Mucosa of rectum (tissue), 2 donors: ENCODE measurements around the gene FLT3LG.
A peak's percentile ranks its signal among the peaks of the same experiment; 100 is the strongest.
"Not testable (repeated sequence)": the region's sequence is repeated elsewhere in the genome, so short reads cannot be mapped to it uniquely, and the experiment has no call there.

Experiments used
- H3K27ac ChIP-seq, 2 donors: one replicate each; pipeline ENCODE4 v1.7.0; 2013; ENCODE audit warnings: inconsistent platforms in 2 of 2, low read depth in 2 of 2, low read length in 2 of 2
- H3K27me3 ChIP-seq, 2 donors: one replicate each; pipeline ENCODE4 v1.7.0; 2013; ENCODE audit warnings: low read length in 2 of 2; ENCODE audit not compliant: control insufficient read depth in 2 of 2, insufficient read depth in 2 of 2
- H3K36me3 ChIP-seq, 2 donors: one replicate each; pipeline ENCODE4 v1.7.0; 2013; ENCODE audit warnings: low read length in 2 of 2; ENCODE audit not compliant: control insufficient read depth in 2 of 2, insufficient read depth in 2 of 2
- H3K4me1 ChIP-seq, 2 donors: one replicate each; pipeline ENCODE4 v1.7.0; 2013; ENCODE audit warnings: low read length in 2 of 2, mild to moderate bottlenecking in 1 of 2; ENCODE audit not compliant: control insufficient read depth in 2 of 2, insufficient read depth in 2 of 2
- H3K4me3 ChIP-seq, 2 donors: one replicate each; pipeline ENCODE4 v1.7.0; 2013; ENCODE audit warnings: low read length in 2 of 2
- H3K9ac ChIP-seq, 2 donors: one replicate each; pipeline ENCODE4 v1.7.0; 2013; ENCODE audit warnings: low read length in 2 of 2, low read depth in 1 of 2, mild to moderate bottlenecking in 1 of 2
- H3K9me3 ChIP-seq, 2 donors: one replicate each; pipeline ENCODE4 v1.7.0; 2013; ENCODE audit warnings: low read length in 2 of 2; ENCODE audit not compliant: control insufficient read depth in 2 of 2
- donor health status: healthy.
- donor health status: Normal muscosa, but diverticular disease.

FLT3LG gene

DNA sequence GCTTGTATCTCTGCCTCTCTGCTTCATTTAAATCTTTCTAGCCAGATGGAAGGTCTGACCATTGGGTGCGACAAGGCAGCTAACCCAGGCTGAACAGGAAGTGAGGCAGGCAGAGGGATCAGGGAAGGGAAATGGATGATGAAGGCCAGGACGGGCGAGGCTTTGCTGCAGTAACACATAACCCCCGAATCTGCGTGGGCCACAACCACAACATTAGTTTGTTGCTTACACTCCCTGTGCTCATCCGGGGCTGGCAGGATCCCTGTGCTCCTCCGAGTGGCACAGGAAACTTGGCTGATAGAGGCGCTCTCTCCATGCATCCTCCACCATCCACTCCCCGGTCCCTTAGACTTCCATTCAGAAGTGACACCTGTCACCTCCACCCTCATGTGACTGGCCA lies 1.1 kb upstream of the FLT3LG start:
- Histone ChIP-seq H3K27me3 (no peaks in the 10 kb centered on the region), H3K4me3 (no peak overlapping the region), H3K36me3 (peaks cover 0 to 3% of the 10 kb centered on the region in 2 donors), H3K27ac (peak overlapping the region in 1 of 2 donors; percentile 9), H3K4me1 (peaks cover 12 to 17% of the 10 kb centered on the region in 2 donors), H3K9me3 (no peaks in the 10 kb centered on the region), H3K9ac (no peak overlapping the region)

DNA sequence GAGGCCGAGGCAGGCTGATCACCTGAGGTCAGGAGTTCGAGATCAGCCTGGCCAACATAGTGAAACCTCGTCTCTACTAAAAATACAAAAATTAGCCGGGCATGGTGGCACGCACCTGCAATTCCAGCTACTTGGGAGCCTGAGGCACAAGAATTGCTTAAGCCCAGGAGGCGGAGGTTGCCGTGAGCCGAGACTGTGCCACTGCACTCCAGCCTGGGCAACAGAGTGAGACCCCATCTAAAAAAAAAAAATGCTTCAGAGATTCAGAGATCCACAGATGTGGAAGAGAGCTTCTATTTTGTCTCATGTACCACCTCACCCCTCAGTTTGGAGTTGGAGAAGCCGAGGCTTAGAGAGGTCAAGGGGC lies 531 bp upstream of the FLT3LG start:
- peak overlapping the region; percentile 69 to 85 for H3K27ac ChIP-seq

GRCh38 chr19:49474542-49474924 lies 518 bp downstream of the FLT3LG start:
- no peaks in the 10 kb centered on the region for H3K9me3 ChIP-seq
- H3K27ac ChIP-seq = peak overlapping the region; percentile 69 to 85
- H3K9ac ChIP-seq = peak overlapping the region; percentile 60 to 69
- H3K4me3 ChIP-seq = peak overlapping the region; percentile 76 to 78
- no peaks in the 10 kb centered on the region for H3K27me3 ChIP-seq
- peaks cover 0 to 3% of the 10 kb centered on the region in 2 donors for H3K36me3 ChIP-seq
- peaks cover 9 to 10% of the 10 kb centered on the region in 2 donors for H3K4me1 ChIP-seq

More for the DNA sequence above, 531 bp upstream of the FLT3LG start:
- Histone ChIP-seq H3K4me1 (peaks cover 12 to 13% of the 10 kb centered on the region in 2 donors), H3K4me3 (peak overlapping the region; percentile 76 to 78), H3K9ac (peak overlapping the region; percentile 47 to 69)
- not testable (repeated sequence) for H3K36me3 ChIP-seq, H3K27me3 ChIP-seq, H3K9me3 ChIP-seq

GRCh38 chr19:49475191-49475917 lies 1.3 kb downstream of the FLT3LG start:
- H3K9ac ChIP-seq = peak overlapping the region; percentile 60 to 69
- H3K4me3 ChIP-seq = peak overlapping the region; percentile 76 to 78
- H3K4me1 ChIP-seq = peaks cover 5 to 8% of the 10 kb centered on the region in 2 donors
- no peaks in the 10 kb centered on the region for H3K27me3 ChIP-seq
- no peaks in the 10 kb centered on the region for H3K9me3 ChIP-seq
- H3K36me3 ChIP-seq = peaks cover 0 to 5% of the 10 kb centered on the region in 2 donors
- H3K27ac ChIP-seq = peak overlapping the region; percentile 69 to 85

GRCh38 chr19:49475995-49476880 lies 2.2 kb downstream of the FLT3LG start:
- Histone ChIP-seq H3K9me3 (no peaks in the 10 kb centered on the region), H3K36me3 (peaks cover 0 to 3% of the 10 kb centered on the region in 2 donors), H3K27me3 (no peaks in the 10 kb centered on the region), H3K4me3 (peak overlapping the region in 1 of 2 donors; percentile 76), H3K4me1 (peaks cover 5 to 8% of the 10 kb centered on the region in 2 donors), H3K27ac (no peak overlapping the region), H3K9ac (no peak overlapping the region)

- Histone ChIP-seq H3K27ac (no peak overlapping the region), H3K9ac (no peak overlapping the region), H3K4me3 (no peak overlapping the region), H3K4me1 (no peaks in the 10 kb centered on the region), H3K36me3 (peaks cover 0 to 3% of the 10 kb centered on the region in 2 donors), H3K27me3 (no peaks in the 10 kb centered on the region), H3K9me3 (no peaks in the 10 kb centered on the region)
Measured at GRCh38 chr19:49479975-49480628, 6.1 kb downstream of the FLT3LG start.

GRCh38 chr19:49481020-49481683 lies 7.1 kb downstream of the FLT3LG start:
- H3K36me3 ChIP-seq = peaks cover 0 to 3% of the 10 kb centered on the region in 2 donors
- no peaks in the 10 kb centered on the region for H3K4me1 ChIP-seq
- H3K27ac ChIP-seq = no peak overlapping the region
- no peaks in the 10 kb centered on the region for H3K9me3 ChIP-seq
- no peak overlapping the region for H3K4me3 ChIP-seq
- no peak overlapping the region for H3K9ac ChIP-seq
- H3K27me3 ChIP-seq = no peaks in the 10 kb centered on the region

GRCh38 chr19:49486232-49486631 lies 12.2 kb downstream of the FLT3LG start:
- no peak overlapping the region for H3K27ac ChIP-seq

GRCh38 chr19:49486710-49487276 lies 12.8 kb downstream of the FLT3LG start:
- H3K9me3 ChIP-seq = no peaks in the 10 kb centered on the region
- H3K27me3 ChIP-seq = no peaks in the 10 kb centered on the region
- H3K4me1 ChIP-seq = peaks cover 13 to 21% of the 10 kb centered on the region in 2 donors
- H3K27ac ChIP-seq = peak overlapping the region; percentile 23 to 68
- peaks cover 24 to 28% of the 10 kb centered on the region in 2 donors for H3K36me3 ChIP-seq
- peak overlapping the region; percentile 50 to 60 for H3K4me3 ChIP-seq
- peak overlapping the region in 1 of 2 donors; percentile 46 for H3K9ac ChIP-seq

More at GRCh38 chr19:49486232-49486631, 12.2 kb downstream of the FLT3LG start:
- H3K4me3 ChIP-seq = no peak overlapping the region
- H3K9ac ChIP-seq = no peak overlapping the region
- no peaks in the 10 kb centered on the region for H3K27me3 ChIP-seq
- peaks cover 13 to 21% of the 10 kb centered on the region in 2 donors for H3K4me1 ChIP-seq
- peaks cover 18 to 22% of the 10 kb centered on the region in 2 donors for H3K36me3 ChIP-seq
- H3K9me3 ChIP-seq = no peaks in the 10 kb centered on the region
